IMR-90 (cell line): Measurements from ENCODE around the gene HS3ST1.

ENCODE experiments used
- FOS ChIP-seq: fragments of 150-350 bp; IDR thresholded peaks from 2 replicates; pipeline ENCODE4 v1.6.1; 2016; ENCODE audit warnings: low read depth, low read length
- RCOR1 ChIP-seq: IDR thresholded peaks from 2 replicates; pipeline ENCODE4 v1.6.1; 2012; ENCODE audit warnings: mild to moderate bottlenecking, low read length, improper control_type of control experiment; ENCODE audit not compliant: insufficient replicate concordance
- TF ChIP-seq, protein P1 (sequence below): fragments of 150-350 bp; IDR thresholded peaks from 2 replicates; pipeline ENCODE4 v1.6.1; 2017; ENCODE audit warnings: mild to moderate bottlenecking, antibody characterized with exemption, low read length, low read depth
- TF ChIP-seq, protein P2 (sequence below): conservative IDR thresholded peaks from 2 replicates; pipeline ENCODE4 v1.5.1; 2012; ENCODE audit warnings: mild to moderate bottlenecking, low read depth, low read length, improper control_type of control experiment

DNA sequence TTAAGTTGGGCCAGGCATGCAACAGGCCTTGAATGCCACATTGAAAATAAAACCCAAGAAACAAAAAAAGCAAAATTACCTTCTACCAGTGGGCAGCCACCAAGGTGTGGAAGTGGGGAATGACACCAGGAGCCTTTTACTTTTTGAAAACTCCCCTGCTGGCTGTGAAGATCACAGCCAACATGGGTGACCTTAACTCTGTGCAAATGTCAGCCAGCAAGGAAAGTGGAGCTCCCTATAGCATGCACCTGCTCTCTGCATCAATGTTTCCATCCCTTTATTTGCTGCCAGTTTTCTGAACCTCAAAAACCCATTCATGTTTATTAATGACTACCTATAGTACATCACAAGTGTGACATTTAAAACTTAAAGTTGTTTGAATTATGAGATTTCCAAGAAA, 63.7 kb downstream of the HS3ST1 start:
- TF ChIP-seq FOS, result no peak
- TF ChIP-seq, protein P1, sequence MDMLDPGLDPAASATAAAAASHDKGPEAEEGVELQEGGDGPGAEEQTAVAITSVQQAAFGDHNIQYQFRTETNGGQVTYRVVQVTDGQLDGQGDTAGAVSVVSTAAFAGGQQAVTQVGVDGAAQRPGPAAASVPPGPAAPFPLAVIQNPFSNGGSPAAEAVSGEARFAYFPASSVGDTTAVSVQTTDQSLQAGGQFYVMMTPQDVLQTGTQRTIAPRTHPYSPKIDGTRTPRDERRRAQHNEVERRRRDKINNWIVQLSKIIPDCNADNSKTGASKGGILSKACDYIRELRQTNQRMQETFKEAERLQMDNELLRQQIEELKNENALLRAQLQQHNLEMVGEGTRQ, result no peak
- TF ChIP-seq, protein P2, sequence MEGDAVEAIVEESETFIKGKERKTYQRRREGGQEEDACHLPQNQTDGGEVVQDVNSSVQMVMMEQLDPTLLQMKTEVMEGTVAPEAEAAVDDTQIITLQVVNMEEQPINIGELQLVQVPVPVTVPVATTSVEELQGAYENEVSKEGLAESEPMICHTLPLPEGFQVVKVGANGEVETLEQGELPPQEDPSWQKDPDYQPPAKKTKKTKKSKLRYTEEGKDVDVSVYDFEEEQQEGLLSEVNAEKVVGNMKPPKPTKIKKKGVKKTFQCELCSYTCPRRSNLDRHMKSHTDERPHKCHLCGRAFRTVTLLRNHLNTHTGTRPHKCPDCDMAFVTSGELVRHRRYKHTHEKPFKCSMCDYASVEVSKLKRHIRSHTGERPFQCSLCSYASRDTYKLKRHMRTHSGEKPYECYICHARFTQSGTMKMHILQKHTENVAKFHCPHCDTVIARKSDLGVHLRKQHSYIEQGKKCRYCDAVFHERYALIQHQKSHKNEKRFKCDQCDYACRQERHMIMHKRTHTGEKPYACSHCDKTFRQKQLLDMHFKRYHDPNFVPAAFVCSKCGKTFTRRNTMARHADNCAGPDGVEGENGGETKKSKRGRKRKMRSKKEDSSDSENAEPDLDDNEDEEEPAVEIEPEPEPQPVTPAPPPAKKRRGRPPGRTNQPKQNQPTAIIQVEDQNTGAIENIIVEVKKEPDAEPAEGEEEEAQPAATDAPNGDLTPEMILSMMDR, result no peak
- TF ChIP-seq RCOR1, result no peak
